ENCODE measurements around the gene PRR15L.

PRR15L gene

DNA sequence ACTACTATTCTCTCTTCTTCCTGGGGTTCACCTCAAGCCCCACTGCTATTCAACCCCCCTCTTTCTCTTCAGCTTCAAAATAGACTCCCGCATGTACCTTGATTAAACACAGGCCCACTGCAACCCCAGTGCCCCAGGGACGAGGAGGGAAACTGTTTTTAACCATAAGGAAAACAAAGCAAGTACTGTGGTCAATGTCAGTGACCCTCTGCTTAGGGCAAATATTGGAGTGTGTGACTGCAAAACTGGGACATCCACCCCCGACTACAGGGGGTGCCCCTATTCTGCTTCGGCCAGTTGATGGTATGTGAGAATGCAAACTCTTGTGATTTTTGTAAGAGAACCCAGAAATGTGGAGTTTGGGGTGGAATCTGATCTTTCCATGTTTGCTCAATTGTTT is 25.8 kb downstream of the PRR15L start:
- Histone ChIP-seq H3K4me3 (ENCODE audit: insufficient read depth, low read length, poor library complexity, severe bottlenecking) (no peak overlapping the region), H3K27ac (ENCODE audit: low read depth, low read length) (no peak overlapping the region), H3K4me2 (ENCODE audit: low read depth, low read length, poor library complexity, severe bottlenecking) (no peak overlapping the region), H3K27me3 (ENCODE audit: low read length) (no peaks in the 10 kb centered on the region), H3F3A (ENCODE audit: insufficient read depth) (no peaks in the 10 kb centered on the region), H3K9me3 (ENCODE audit: insufficient read depth, low read length) (no peaks in the 10 kb centered on the region), H2AFZ (ENCODE audit: low read depth, low read length, severe bottlenecking) (no peak overlapping the region), H4K20me1 (ENCODE audit: low read depth, low read length) (no peaks in the 10 kb centered on the region), H3K36me3 (ENCODE audit: low read length) (no peaks in the 10 kb centered on the region), H3K9me2 (replicated peaks; ENCODE audit: insufficient read depth, low read length) (no peaks in the 10 kb centered on the region), H3K79me2 (ENCODE audit: insufficient read depth, low read length) (no peaks in the 10 kb centered on the region), H3K9ac (ENCODE audit: low read length) (no peak overlapping the region)
- TF ChIP-seq, protein P1, sequence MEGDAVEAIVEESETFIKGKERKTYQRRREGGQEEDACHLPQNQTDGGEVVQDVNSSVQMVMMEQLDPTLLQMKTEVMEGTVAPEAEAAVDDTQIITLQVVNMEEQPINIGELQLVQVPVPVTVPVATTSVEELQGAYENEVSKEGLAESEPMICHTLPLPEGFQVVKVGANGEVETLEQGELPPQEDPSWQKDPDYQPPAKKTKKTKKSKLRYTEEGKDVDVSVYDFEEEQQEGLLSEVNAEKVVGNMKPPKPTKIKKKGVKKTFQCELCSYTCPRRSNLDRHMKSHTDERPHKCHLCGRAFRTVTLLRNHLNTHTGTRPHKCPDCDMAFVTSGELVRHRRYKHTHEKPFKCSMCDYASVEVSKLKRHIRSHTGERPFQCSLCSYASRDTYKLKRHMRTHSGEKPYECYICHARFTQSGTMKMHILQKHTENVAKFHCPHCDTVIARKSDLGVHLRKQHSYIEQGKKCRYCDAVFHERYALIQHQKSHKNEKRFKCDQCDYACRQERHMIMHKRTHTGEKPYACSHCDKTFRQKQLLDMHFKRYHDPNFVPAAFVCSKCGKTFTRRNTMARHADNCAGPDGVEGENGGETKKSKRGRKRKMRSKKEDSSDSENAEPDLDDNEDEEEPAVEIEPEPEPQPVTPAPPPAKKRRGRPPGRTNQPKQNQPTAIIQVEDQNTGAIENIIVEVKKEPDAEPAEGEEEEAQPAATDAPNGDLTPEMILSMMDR (IDR thresholded peaks at IDR 0.05; ENCODE audit: insufficient read depth, low read length, poor library complexity, severe bottlenecking) = no peak
- TF ChIP-seq EZH2phosphoT487 (conservative IDR thresholded peaks at IDR 0.05; ENCODE audit: low read length) = no peak

DNA sequence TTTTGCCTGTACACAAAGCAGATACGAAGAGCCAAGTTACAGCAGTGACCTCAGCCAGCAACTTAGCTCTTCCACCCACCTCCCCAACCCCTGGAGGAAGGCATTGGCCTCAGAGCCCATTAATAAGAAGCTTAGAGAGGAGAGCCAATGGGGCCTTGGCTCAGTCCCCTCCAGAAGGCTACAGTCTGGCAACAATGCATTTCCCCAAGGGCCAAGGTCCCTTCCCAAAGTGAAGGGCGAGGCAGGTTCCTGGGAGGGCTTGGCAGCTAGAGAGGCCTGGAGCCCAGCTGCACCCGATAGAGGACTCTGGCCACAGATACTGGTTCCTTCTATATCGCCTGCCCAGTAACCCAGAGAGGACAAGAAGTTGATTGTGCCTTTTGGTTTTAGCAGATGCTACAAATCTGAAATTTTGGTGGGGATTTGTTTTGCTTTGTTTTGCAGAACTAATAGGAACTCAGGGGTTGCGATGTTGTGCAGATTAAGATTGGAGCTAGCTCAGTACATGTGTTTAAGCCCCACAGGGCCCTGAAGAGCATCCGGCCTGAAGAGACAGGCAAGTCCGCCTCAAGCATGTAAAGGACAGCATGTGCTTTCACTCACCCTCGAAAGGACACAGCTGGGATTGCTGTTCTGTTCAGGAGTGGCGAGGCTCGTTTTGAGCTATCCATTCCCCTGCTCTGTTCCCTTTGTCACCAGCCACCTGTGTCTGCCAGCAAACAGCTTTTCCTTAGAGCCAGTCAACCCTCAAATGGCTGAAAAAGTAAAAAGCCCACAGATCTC is 28.3 kb downstream of the PRR15L start:
- no peak overlapping the region for H3K9ac ChIP-seq (ENCODE audit: low read length)
- no peaks in the 10 kb centered on the region for H3K9me2 ChIP-seq (replicated peaks; ENCODE audit: insufficient read depth, low read length)
- no peaks in the 10 kb centered on the region for H3F3A ChIP-seq (ENCODE audit: insufficient read depth)
- no peak overlapping the region for H3K4me3 ChIP-seq (ENCODE audit: insufficient read depth, low read length, poor library complexity, severe bottlenecking)
- no peaks in the 10 kb centered on the region for H3K79me2 ChIP-seq (ENCODE audit: insufficient read depth, low read length)
- no peak overlapping the region for H3K27ac ChIP-seq (ENCODE audit: low read depth, low read length)
- no peaks in the 10 kb centered on the region for H3K36me3 ChIP-seq (ENCODE audit: low read length)
- no peak overlapping the region for H2AFZ ChIP-seq (ENCODE audit: low read depth, low read length, severe bottlenecking)
- no peak overlapping the region for H3K4me2 ChIP-seq (ENCODE audit: low read depth, low read length, poor library complexity, severe bottlenecking)
- TF ChIP-seq EZH2phosphoT487 (conservative IDR thresholded peaks at IDR 0.05; ENCODE audit: low read length) = no peak
- TF ChIP-seq, protein P1 (IDR thresholded peaks at IDR 0.05; ENCODE audit: insufficient read depth, low read length, poor library complexity, severe bottlenecking) = no peak
- H3K9me3 ChIP-seq (ENCODE audit: insufficient read depth, low read length) = no peaks in the 10 kb centered on the region
- H3K27me3 ChIP-seq (ENCODE audit: low read length) = no peaks in the 10 kb centered on the region
- H4K20me1 ChIP-seq (ENCODE audit: low read depth, low read length) = no peaks in the 10 kb centered on the region

DNA sequence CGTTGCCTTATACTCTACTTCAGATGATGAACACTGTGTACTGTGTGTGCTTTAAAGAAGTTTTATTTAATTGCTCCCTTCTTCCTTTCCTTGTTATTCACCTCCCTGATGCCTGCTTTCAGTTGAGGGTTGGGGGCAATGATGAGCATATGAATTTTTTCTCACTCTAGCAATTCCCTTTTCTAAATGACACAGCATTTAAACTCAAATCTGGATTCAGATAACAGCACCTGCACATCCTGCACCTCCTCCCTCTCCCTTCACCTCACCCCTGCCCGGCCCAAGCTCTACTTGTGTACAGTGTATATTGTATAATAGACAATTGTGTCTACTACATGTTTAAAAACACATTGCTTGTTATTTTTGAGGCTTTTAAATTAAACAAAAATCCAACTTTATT is 29.3 kb downstream of the PRR15L start:
- no peak for TF ChIP-seq EZH2phosphoT487 (conservative IDR thresholded peaks at IDR 0.05; ENCODE audit: low read length)
- TF ChIP-seq, protein P1 (IDR thresholded peaks at IDR 0.05; ENCODE audit: insufficient read depth, low read length, poor library complexity, severe bottlenecking) = no peak
- no peak overlapping the region for H2AFZ ChIP-seq (ENCODE audit: low read depth, low read length, severe bottlenecking)
- no peaks in the 10 kb centered on the region for H3K36me3 ChIP-seq (ENCODE audit: low read length)
- no peak overlapping the region for H3K4me3 ChIP-seq (ENCODE audit: insufficient read depth, low read length, poor library complexity, severe bottlenecking)
- no peak overlapping the region for H3K9ac ChIP-seq (ENCODE audit: low read length)
- H3K27ac ChIP-seq (ENCODE audit: low read depth, low read length) = no peak overlapping the region
- no peaks in the 10 kb centered on the region for H3K9me2 ChIP-seq (replicated peaks; ENCODE audit: insufficient read depth, low read length)
- no peaks in the 10 kb centered on the region for H3K79me2 ChIP-seq (ENCODE audit: insufficient read depth, low read length)
- H3K9me3 ChIP-seq (ENCODE audit: insufficient read depth, low read length) = no peaks in the 10 kb centered on the region
- H4K20me1 ChIP-seq (ENCODE audit: low read depth, low read length) = no peaks in the 10 kb centered on the region
- no peaks in the 10 kb centered on the region for H3F3A ChIP-seq (ENCODE audit: insufficient read depth)
- no peak overlapping the region for H3K4me2 ChIP-seq (ENCODE audit: low read depth, low read length, poor library complexity, severe bottlenecking)
- no peaks in the 10 kb centered on the region for H3K27me3 ChIP-seq (ENCODE audit: low read length)

All from SU-DHL-6 (cell line).